NK-92 treated with Interleukin-12 subunit alpha and Interleukin-12 subunit beta, amount 100 ng/mL, for 24 hours (cell line): ENCODE data around the gene GLIS2.

Experiments used
- DNase-seq: peaks from one replicate; lab custom pipeline; 2025; lab: John Stamatoyannopoulos, UW

GLIS2 gene

GRCh38 chr16:4297480-4297879, 18.4 kb upstream of the GLIS2 start:
- DNase-seq = no peak

- DNase-seq = no peak
Measured at GRCh38 chr16:4298761-4299522, 16.9 kb upstream of the GLIS2 start.

GRCh38 chr16:4301177-4301576, 14.7 kb upstream of the GLIS2 start:
- DNase-seq = no peak

- DNase-seq = no peak
Measured at GRCh38 chr16:4301968-4302367, 13.9 kb upstream of the GLIS2 start.

GRCh38 chr16:4303973-4304372, 11.9 kb upstream of the GLIS2 start:
- DNase-seq = no peak

GRCh38 chr16:4306470-4307214, 9.2 kb upstream of the GLIS2 start:
- no peak for DNase-seq

- peak; percentile 95 for DNase-seq
Measured at GRCh38 chr16:4307215-4308037, 8.4 kb upstream of the GLIS2 start.

GRCh38 chr16:4309102-4309832, 6.6 kb upstream of the GLIS2 start:
- DNase-seq = no peak

- no peak for DNase-seq
Measured at GRCh38 chr16:4309833-4310266, 6.0 kb upstream of the GLIS2 start.

- DNase-seq = no peak
Measured at GRCh38 chr16:4313563-4314531, 2.0 kb upstream of the GLIS2 start.

GRCh38 chr16:4314532-4315185, 1.2 kb upstream of the GLIS2 start:
- DNase-seq = no peak

GRCh38 chr16:4316108-4316863, 419 bp downstream of the GLIS2 start:
- no peak for DNase-seq

GRCh38 chr16:4316864-4317531, 1.1 kb downstream of the GLIS2 start:
- no peak for DNase-seq

- no peak for DNase-seq
Measured at GRCh38 chr16:4317532-4318450, 1.9 kb downstream of the GLIS2 start.

- no peak for DNase-seq
Measured at GRCh38 chr16:4318451-4318910, 2.6 kb downstream of the GLIS2 start.

- DNase-seq = no peak
Measured at GRCh38 chr16:4318967-4319366, 3.1 kb downstream of the GLIS2 start.
